NCI-H345 treated with DMSO at 0.1 percent for 48 hours (cell line): Measurements from ENCODE around the gene XDH.
A peak's percentile ranks its signal among the peaks of the same experiment; 100 is the strongest.

Experiments
- DNase-seq: peaks from one replicate; lab custom pipeline; 2025; ENCODE audit not compliant: unreplicated experiment; lab: John Stamatoyannopoulos, UW

The XDH gene

GRCh38 chr2:31414601-31415241 lies at the start of gene XDH:
XDH (minus strand) TSS chr2:31414742; CDS start chr2:31414666, 76 bp downstream.
- no peak for DNase-seq

- DNase-seq = no peak
Measured at GRCh38 chr2:31457651-31458050, 43.1 kb upstream of the XDH start.

- no peak for DNase-seq
Measured at GRCh38 chr2:31446848-31447247, 32.3 kb upstream of the XDH start.

GRCh38 chr2:31442376-31442775 lies 27.8 kb upstream of the XDH start:
- no peak for DNase-seq

GRCh38 chr2:31440764-31441163 lies 26.2 kb upstream of the XDH start:
- no peak for DNase-seq

GRCh38 chr2:31434911-31435310 lies 20.4 kb upstream of the XDH start:
- no peak for DNase-seq

GRCh38 chr2:31433541-31433940 lies 19.0 kb upstream of the XDH start:
- DNase-seq = no peak

GRCh38 chr2:31430439-31431165 lies 16.1 kb upstream of the XDH start:
- DNase-seq = no peak

GRCh38 chr2:31429759-31430438 lies 15.4 kb upstream of the XDH start:
- no peak for DNase-seq

- no peak for DNase-seq
Measured at GRCh38 chr2:31429040-31429439, 14.5 kb upstream of the XDH start.

GRCh38 chr2:31428001-31428418 lies 13.5 kb upstream of the XDH start:
- no peak for DNase-seq

- DNase-seq = no peak
Measured at GRCh38 chr2:31426096-31426495, 11.6 kb upstream of the XDH start.

GRCh38 chr2:31421634-31422033 lies 7.1 kb upstream of the XDH start:
- DNase-seq = no peak

- no peak for DNase-seq
Measured at GRCh38 chr2:31420936-31421335, 6.4 kb upstream of the XDH start.

GRCh38 chr2:31419386-31419785 lies 4.8 kb upstream of the XDH start:
- DNase-seq = no peak

- DNase-seq = no peak
Measured at GRCh38 chr2:31415421-31415820, 879 bp upstream of the XDH start.

GRCh38 chr2:31413862-31414550 lies 536 bp downstream of the XDH start:
- peak; percentile 24 for DNase-seq

- no peak for DNase-seq
Measured at GRCh38 chr2:31413025-31413424, 1.5 kb downstream of the XDH start.

- no peak for DNase-seq
Measured at GRCh38 chr2:31411771-31412170, 2.8 kb downstream of the XDH start.

GRCh38 chr2:31406593-31407385 lies 7.8 kb downstream of the XDH start:
- no peak for DNase-seq

- no peak for DNase-seq
Measured at GRCh38 chr2:31404827-31405226, 9.7 kb downstream of the XDH start.
